ENCODE measurements around the gene GRB10.

Gene GRB10

DNA sequence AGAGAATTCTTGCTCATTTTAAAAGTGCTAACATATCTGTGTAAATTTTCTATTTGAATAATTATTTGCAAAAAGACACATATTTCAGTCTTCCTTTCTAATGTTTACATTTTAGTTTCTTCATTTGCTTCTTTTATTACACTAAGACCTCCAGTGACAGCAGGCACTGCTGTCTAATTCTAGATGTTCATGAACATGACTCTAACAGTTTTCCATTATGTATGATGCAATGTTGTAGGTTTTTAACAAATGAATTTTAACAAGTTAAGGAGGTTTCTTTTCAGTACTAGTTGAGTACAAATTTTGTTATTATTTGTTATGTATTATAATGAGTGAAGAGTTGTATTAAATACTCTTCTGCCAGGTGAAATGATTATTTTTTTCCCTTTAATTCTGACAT is 83.6 kb downstream of the GRB10 start:
- ATAC-seq = no peak
- TF ChIP-seq PPARA (CRISPR knock-in tag; IDR thresholded peaks at IDR 0.05; ENCODE audit: borderline replicate concordance) (no peak), ISL1 (CRISPR knock-in tag; IDR thresholded peaks at IDR 0.05) (no peak), POU6F1 (CRISPR knock-in tag; IDR thresholded peaks at IDR 0.05; ENCODE audit: borderline replicate concordance, low read depth) (no peak), SNAI2 (CRISPR knock-in tag; IDR thresholded peaks at IDR 0.05) (no peak), ZNF70 (CRISPR knock-in tag; IDR thresholded peaks at IDR 0.05) (no peak), CREB5 (CRISPR knock-in tag; IDR thresholded peaks at IDR 0.05; ENCODE audit: low read depth) (no peak), CSDC2 (CRISPR knock-in tag; IDR thresholded peaks at IDR 0.05) (no peak), GLIS3 (CRISPR knock-in tag; IDR thresholded peaks at IDR 0.05) (no peak), OSR1 (CRISPR knock-in tag; IDR thresholded peaks at IDR 0.05) (no peak), TSHZ2 (CRISPR knock-in tag; IDR thresholded peaks at IDR 0.05) (no peak), TCF4 (CRISPR knock-in tag; IDR thresholded peaks at IDR 0.05; ENCODE audit: borderline replicate concordance) (no peak), TOX (CRISPR knock-in tag; IDR thresholded peaks at IDR 0.05; ENCODE audit: borderline replicate concordance) (no peak), ZC3H10 (CRISPR knock-in tag; IDR thresholded peaks at IDR 0.05) (no peak), RARB (CRISPR knock-in tag; IDR thresholded peaks at IDR 0.05) (no peak), PATZ1 (CRISPR knock-in tag; IDR thresholded peaks at IDR 0.05; ENCODE audit: borderline replicate concordance) (no peak), ZFP3 (CRISPR knock-in tag; IDR thresholded peaks at IDR 0.05) (no peak)
- TF ChIP-seq, protein P1, sequence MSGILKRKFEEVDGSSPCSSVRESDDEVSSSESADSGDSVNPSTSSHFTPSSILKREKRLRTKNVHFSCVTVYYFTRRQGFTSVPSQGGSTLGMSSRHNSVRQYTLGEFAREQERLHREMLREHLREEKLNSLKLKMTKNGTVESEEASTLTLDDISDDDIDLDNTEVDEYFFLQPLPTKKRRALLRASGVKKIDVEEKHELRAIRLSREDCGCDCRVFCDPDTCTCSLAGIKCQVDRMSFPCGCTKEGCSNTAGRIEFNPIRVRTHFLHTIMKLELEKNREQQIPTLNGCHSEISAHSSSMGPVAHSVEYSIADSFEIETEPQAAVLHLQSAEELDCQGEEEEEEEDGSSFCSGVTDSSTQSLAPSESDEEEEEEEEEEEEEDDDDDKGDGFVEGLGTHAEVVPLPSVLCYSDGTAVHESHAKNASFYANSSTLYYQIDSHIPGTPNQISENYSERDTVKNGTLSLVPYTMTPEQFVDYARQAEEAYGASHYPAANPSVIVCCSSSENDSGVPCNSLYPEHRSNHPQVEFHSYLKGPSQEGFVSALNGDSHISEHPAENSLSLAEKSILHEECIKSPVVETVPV (CRISPR knock-in tag; IDR thresholded peaks at IDR 0.05) = no peak

- no peak for ATAC-seq
- no peak for TF ChIP-seq ZFP30 (CRISPR knock-in tag; IDR thresholded peaks at IDR 0.05)
- TF ChIP-seq ZNF565 (CRISPR knock-in tag; conservative IDR thresholded peaks at IDR 0.05; ENCODE audit: low read depth) = no peak
- TF ChIP-seq OSR1 (CRISPR knock-in tag; IDR thresholded peaks at IDR 0.05) = no peak
- no peak for TF ChIP-seq RARB (CRISPR knock-in tag; IDR thresholded peaks at IDR 0.05)
- TF ChIP-seq, protein P1 (CRISPR knock-in tag; IDR thresholded peaks at IDR 0.05) = no peak
- TF ChIP-seq ARNTL (CRISPR knock-in tag; IDR thresholded peaks at IDR 0.05; ENCODE audit: borderline replicate concordance, low read depth) = no peak
- no peak for TF ChIP-seq ISL1 (CRISPR knock-in tag; IDR thresholded peaks at IDR 0.05)
- TF ChIP-seq ZFP3 (CRISPR knock-in tag; IDR thresholded peaks at IDR 0.05) = no peak
Observed at GRCh38 chr7:50697748-50698147, 84.9 kb downstream of the GRB10 start.
